Activated CD8-positive, alpha-beta T cell treated with anti-CD3 and anti-CD28 coated beads, Interleukin-2, amount 10 ng/mL, durations not matched to agents 7 days and 5 days (primary cell): Measurements from ENCODE around the gene A4GNT. TPM values are rescaled to one million over a fixed set of nuclear protein-coding genes. Genes with fewer than 3 reads are reported as not detected.

Source experiments
- total RNA-seq, 2 experiments: library from RNA; stranded (reverse); gene quantifications; one replicate each; pipeline ENCODE4 v1.2.3, GENCODE V29; 2021

A4GNT gene
- total RNA-seq, 2 experiments from 2014 or later, result not detected

Other genes starting within 250 kb of the A4GNT start
- gene CLDN18, start 122.2 kb downstream of the A4GNT start, total RNA-seq, result not detected
- not detected for gene DZIP1L, start 16.8 kb downstream of the A4GNT start, total RNA-seq
- 10 to 100 TPM; 18.1 to 21.8 TPM for gene DBR1, start 42.5 kb upstream of the A4GNT start, total RNA-seq
- gene ARMC8, start 54.9 kb upstream of the A4GNT start, total RNA-seq, result 10 to 100 TPM; 50.4 to 53.2 TPM
- not detected for gene NME9, start 197.5 kb upstream of the A4GNT start, total RNA-seq
- gene MRAS, start 216.2 kb upstream of the A4GNT start, total RNA-seq, result not detected